GM10266 (cell line): ENCODE data around the gene MAP4K4.

Source experiments
- DNase-seq: peaks from one replicate; pipeline ENCODE4 v3.0.0; 2012; ENCODE audit errors: extremely low spot score
- CTCF ChIP-seq: IDR thresholded peaks from 2 replicates; pipeline ENCODE4 v1.5.1; 2012; ENCODE audit warnings: mild to moderate bottlenecking, low read depth; ENCODE audit not compliant: control insufficient read depth, insufficient read depth; ENCODE audit errors: missing control alignments

Gene MAP4K4

GRCh38 chr2:101698844-101699754, 1.6 kb downstream of the MAP4K4 start:
- DNase-seq: no peak
- no peak for TF ChIP-seq CTCF

DNA sequence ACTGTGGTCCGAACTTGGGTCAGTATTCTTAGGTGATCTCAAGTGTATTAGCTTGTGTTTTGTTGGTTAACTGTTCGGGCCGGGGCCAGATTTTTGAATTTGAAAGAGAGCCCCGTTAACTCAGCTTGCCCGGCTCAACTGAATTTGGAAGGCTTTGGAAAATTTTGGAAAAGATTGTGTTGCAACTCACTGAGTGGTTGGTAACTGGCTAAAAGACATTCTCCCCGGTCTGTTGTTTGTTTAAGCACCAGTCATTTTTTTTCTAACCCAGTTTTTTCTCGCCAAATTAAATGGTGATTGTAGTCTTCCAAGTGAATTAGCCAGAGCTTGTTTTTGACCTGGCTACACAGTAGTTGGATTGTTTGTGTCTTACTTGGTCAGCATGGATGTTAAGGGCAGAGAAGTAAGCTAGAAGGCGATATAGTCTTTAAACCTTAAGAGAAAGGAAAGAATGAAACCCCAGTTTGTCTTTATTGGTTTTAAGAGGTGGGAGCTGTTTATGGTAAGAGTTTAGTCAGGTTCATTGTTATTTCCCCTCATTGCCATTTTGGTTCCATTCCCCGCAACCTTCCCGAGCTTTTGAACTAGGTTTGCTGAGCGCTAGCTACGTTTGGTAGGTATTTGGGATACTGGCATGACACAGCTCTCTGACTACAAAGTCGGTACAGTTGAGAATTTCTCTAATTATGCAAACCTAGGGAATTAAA, 2.4 kb downstream of the MAP4K4 start:
- no peak for DNase-seq
- TF ChIP-seq CTCF: no peak

DNA sequence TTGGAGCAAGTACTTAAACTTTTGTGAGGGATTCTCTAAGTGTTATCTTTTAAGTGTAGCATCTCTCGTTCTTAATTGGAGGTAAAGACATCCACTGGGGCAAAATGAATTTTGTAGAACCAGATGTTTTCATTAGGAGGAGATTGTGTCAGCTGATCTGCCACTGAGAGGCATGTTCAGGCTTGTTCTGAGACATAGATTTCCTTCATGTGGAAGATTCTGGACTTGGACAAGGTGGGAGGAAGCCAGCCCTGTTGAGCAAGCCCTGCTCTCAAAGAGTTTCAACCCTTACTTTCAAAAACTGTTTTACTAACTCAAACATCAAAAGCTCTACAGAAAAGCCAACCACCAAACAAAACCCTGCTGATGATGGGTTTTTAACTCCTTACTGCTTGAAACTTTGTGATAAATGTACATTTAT, 6.5 kb downstream of the MAP4K4 start:
- DNase-seq: no peak
- no peak for TF ChIP-seq CTCF

DNA sequence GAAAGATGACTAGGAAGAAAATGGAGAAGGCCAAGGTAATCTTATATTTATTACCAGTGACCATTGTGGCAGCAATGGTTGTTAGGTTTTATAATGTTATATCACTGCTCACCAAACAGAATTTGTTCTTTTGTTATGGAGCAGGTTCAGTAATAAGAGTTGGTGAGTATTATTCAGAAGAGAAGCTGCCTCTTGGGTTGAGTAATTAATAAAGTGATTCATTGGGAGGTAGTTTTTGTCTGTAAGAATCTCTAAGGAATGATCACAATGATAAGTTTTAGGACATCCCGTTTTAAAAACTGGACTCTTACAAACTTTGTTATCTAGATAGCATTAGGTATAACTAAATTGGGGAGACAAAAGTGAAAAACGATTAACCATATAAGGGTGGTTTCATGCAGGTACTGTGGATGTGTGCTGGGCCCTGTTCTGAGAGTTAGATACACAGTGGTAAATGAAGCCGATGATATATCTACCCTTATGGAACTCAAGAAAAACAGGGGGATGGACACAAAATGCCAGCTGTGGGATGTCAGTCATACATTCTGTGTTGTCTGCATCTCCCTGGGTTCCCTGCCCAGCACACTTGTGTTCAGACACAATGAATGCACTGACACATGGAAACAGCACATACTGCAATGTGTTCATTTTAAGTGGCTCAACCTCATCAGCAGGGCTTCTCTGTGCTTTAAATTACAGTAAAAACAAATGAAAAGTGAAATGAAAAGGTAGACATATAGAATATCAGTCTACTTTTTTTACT, 7.5 kb downstream of the MAP4K4 start:
- DNase-seq: no peak
- no peak for TF ChIP-seq CTCF

DNA sequence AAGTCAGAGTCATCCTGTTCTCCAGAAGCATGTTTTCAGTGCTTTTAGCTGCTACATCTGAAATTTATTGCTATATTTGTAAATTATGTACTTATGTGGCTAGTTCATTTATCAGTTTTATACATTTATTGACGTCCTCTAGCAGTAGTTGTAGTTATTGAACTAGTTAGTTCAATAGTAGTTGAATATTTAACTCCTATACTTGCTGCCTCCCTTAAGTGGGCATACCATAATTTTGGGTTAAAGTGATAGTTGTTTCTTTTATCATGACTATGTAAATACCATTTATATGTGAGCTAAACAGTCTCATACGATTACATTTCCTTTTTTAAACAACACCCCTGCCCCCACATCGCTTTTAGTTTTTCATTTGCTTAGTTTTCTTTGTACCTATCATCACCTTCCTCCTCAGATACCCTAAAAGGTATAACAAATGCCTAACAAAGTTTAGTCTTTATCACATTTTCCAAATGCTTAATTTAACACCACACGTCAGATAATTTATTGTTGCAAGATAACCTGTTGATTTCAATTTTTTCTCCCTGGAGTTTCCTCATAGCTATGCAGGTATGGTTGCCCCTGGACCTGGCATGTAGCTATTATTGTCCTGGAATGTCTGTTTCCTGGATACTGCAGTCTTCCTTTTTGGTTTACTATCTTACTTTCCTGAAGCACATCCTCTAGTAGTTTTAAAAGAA, 8.8 kb downstream of the MAP4K4 start:
- no peak for TF ChIP-seq CTCF
- DNase-seq: no peak

DNA sequence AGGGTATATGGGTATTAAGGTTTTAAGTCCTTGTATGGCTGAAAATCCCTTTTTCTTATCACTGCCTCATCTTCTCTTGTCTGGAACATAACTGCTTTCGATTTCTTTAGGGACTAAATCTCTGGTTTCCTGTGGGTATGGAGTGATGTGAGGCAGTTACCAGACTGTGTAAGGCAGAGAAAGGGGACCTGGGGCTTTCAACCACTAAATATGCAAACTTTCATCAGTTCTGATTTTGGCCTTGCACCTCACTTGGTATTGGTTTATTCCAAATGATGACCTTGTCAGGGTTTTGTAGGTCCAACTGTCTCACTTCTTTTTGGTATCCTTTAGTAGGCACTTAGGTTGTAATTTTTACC, 9.3 kb downstream of the MAP4K4 start:
- TF ChIP-seq CTCF: no peak
- no peak for DNase-seq
